ENCODE measurements around the gene HEATR9. TPM values are rescaled to one million over a fixed set of nuclear protein-coding genes. Genes with fewer than 3 reads are reported as not detected.

Gene HEATR9
- total RNA-seq, 1 experiment from 2014 or later = not detected

GRCh38 chr17:35842239-35842638, 26.5 kb downstream of the HEATR9 start:
- intact Hi-C loops (cut with micrococcal nuclease; ENCODE audit: unreplicated experiment) = no loop called here
- BruUV-seq (replicated peaks) = no TSS peak
- TF ChIP-seq, protein P1, sequence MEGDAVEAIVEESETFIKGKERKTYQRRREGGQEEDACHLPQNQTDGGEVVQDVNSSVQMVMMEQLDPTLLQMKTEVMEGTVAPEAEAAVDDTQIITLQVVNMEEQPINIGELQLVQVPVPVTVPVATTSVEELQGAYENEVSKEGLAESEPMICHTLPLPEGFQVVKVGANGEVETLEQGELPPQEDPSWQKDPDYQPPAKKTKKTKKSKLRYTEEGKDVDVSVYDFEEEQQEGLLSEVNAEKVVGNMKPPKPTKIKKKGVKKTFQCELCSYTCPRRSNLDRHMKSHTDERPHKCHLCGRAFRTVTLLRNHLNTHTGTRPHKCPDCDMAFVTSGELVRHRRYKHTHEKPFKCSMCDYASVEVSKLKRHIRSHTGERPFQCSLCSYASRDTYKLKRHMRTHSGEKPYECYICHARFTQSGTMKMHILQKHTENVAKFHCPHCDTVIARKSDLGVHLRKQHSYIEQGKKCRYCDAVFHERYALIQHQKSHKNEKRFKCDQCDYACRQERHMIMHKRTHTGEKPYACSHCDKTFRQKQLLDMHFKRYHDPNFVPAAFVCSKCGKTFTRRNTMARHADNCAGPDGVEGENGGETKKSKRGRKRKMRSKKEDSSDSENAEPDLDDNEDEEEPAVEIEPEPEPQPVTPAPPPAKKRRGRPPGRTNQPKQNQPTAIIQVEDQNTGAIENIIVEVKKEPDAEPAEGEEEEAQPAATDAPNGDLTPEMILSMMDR (IDR thresholded peaks at IDR 0.05; ENCODE audit: insufficient read depth in 1 of 2, low read depth in 1 of 2, low read length in 1 of 2, severe bottlenecking in 1 of 2, unreplicated experiment in 1 of 2) = no peak
- POLR2A ChIA-PET = no interaction called here
- Mint-ChIP-seq H3K27ac (ENCODE audit: unreplicated experiment) (no peak overlapping the region), H3K36me3 (ENCODE audit: insufficient read depth, unreplicated experiment) (peaks cover 83% of the 10 kb centered on the region), H3K27me3 (ENCODE audit: insufficient read depth, unreplicated experiment) (no peaks in the 10 kb centered on the region), H3K4me1 (ENCODE audit: low read depth, unreplicated experiment) (no peaks in the 10 kb centered on the region), H3K4me3 (ENCODE audit: unreplicated experiment) (no peak overlapping the region), H3K9me3 (ENCODE audit: unreplicated experiment) (no peaks in the 10 kb centered on the region)
- H3K36me3 ChIP-seq (ENCODE audit: control insufficient read depth, insufficient read depth, low read length) = peaks cover 3% of the 10 kb centered on the region
- DNase-seq = no peak
- no peaks in the 10 kb centered on the region for H3K4me1 ChIP-seq
- no peaks in the 10 kb centered on the region for H3K27me3 ChIP-seq (replicated peaks; ENCODE audit: control insufficient read depth, insufficient read depth, low read length)
- H3K4me3 ChIP-seq (ENCODE audit: low read depth, low read length) = no peak overlapping the region
- CTCF ChIA-PET = no interaction called here
- H3K9me3 ChIP-seq = no peaks in the 10 kb centered on the region

GRCh38 chr17:35841505-35841904, 27.2 kb downstream of the HEATR9 start:
- TF ChIP-seq, protein P1 (IDR thresholded peaks at IDR 0.05; ENCODE audit: insufficient read depth in 1 of 2, low read depth in 1 of 2, low read length in 1 of 2, severe bottlenecking in 1 of 2, unreplicated experiment in 1 of 2) = no peak
- no peak for DNase-seq
- POLR2A ChIA-PET = no interaction called here
- Histone ChIP-seq H3K9me3 (no peaks in the 10 kb centered on the region), H3K4me1 (no peaks in the 10 kb centered on the region), H3K27me3 (replicated peaks; ENCODE audit: control insufficient read depth, insufficient read depth, low read length) (no peaks in the 10 kb centered on the region), H3K4me3 (ENCODE audit: low read depth, low read length) (no peak overlapping the region), H3K36me3 (ENCODE audit: control insufficient read depth, insufficient read depth, low read length) (peaks cover 3% of the 10 kb centered on the region)
- CTCF ChIA-PET = interaction anchor here (0.6 kb wide), 1 partner anchor 873 kb away, joined by 5 read pairs; no protein-coding TSS in a partner anchor
- intact Hi-C loops (cut with micrococcal nuclease; ENCODE audit: unreplicated experiment) = no loop called here
- H3K4me3 Mint-ChIP-seq (ENCODE audit: unreplicated experiment) = no peak overlapping the region
- no peaks in the 10 kb centered on the region for H3K27me3 Mint-ChIP-seq (ENCODE audit: insufficient read depth, unreplicated experiment)
- BruUV-seq (replicated peaks) = no TSS peak
- no peaks in the 10 kb centered on the region for H3K4me1 Mint-ChIP-seq (ENCODE audit: low read depth, unreplicated experiment)
- H3K27ac Mint-ChIP-seq (ENCODE audit: unreplicated experiment) = no peak overlapping the region
- H3K9me3 Mint-ChIP-seq (ENCODE audit: unreplicated experiment) = no peaks in the 10 kb centered on the region
- peaks cover 83% of the 10 kb centered on the region for H3K36me3 Mint-ChIP-seq (ENCODE audit: insufficient read depth, unreplicated experiment)

DNA sequence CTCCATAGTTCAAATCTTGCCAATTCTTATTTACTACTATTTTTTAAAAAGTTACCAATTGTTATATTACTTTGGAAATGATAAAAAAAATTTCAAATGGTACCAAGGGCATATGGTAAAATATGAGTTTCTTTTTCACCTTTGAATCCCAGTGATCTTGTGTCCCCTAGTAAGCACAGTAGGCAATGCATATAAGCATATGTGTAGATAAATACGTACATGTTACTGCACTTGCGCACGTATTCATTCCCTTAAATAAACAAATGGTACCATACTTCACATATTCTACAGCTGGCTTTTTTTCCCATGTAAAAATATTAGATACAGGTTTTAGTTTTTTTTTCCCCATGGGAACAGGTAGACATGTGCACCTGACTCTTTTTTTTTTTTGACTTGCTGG, 27.6 kb downstream of the HEATR9 start:
- peaks cover 83% of the 10 kb centered on the region for H3K36me3 Mint-ChIP-seq (ENCODE audit: insufficient read depth, unreplicated experiment)

More for the DNA sequence above, 27.6 kb downstream of the HEATR9 start:
- H3K4me3 Mint-ChIP-seq (ENCODE audit: unreplicated experiment) = no peak overlapping the region
- no peaks in the 10 kb centered on the region for H3K27me3 Mint-ChIP-seq (ENCODE audit: insufficient read depth, unreplicated experiment)
- Histone ChIP-seq H3K4me3 (ENCODE audit: low read depth, low read length) (no peak overlapping the region), H3K36me3 (ENCODE audit: control insufficient read depth, insufficient read depth, low read length) (peaks cover 3% of the 10 kb centered on the region), H3K4me1 (no peaks in the 10 kb centered on the region), H3K27me3 (replicated peaks; ENCODE audit: control insufficient read depth, insufficient read depth, low read length) (no peaks in the 10 kb centered on the region), H3K9me3 (no peaks in the 10 kb centered on the region)
- BruUV-seq (replicated peaks) = no TSS peak
- H3K9me3 Mint-ChIP-seq (ENCODE audit: unreplicated experiment) = no peaks in the 10 kb centered on the region
- POLR2A ChIA-PET = no interaction called here
- H3K27ac Mint-ChIP-seq (ENCODE audit: unreplicated experiment) = no peak overlapping the region
- H3K4me1 Mint-ChIP-seq (ENCODE audit: low read depth, unreplicated experiment) = no peaks in the 10 kb centered on the region
- intact Hi-C loops (cut with micrococcal nuclease; ENCODE audit: unreplicated experiment) = no loop called here
- TF ChIP-seq, protein P1 (IDR thresholded peaks at IDR 0.05; ENCODE audit: insufficient read depth in 1 of 2, low read depth in 1 of 2, low read length in 1 of 2, severe bottlenecking in 1 of 2, unreplicated experiment in 1 of 2) = no peak
- DNase-seq = no peak
- CTCF ChIA-PET = interaction anchor here (0.6 kb wide), 1 partner anchor 873 kb away, joined by 5 read pairs; no protein-coding TSS in a partner anchor

Data from Caco-2 (cell line).